HG02763 (cell line): ENCODE data around the gene CLEC18A.
"Not testable (repeated sequence)": the region's sequence is repeated elsewhere in the genome, so short reads cannot be mapped to it uniquely, and the experiment has no call there.

ENCODE experiments used
- ATAC-seq: cut with Tn5 transposase; IDR thresholded peaks from one replicate; pipeline ENCODE4 v1.9.1; 2021; ENCODE audit warnings: mild to moderate bottlenecking, moderate library complexity; ENCODE audit not compliant: unreplicated experiment

CLEC18A gene

DNA sequence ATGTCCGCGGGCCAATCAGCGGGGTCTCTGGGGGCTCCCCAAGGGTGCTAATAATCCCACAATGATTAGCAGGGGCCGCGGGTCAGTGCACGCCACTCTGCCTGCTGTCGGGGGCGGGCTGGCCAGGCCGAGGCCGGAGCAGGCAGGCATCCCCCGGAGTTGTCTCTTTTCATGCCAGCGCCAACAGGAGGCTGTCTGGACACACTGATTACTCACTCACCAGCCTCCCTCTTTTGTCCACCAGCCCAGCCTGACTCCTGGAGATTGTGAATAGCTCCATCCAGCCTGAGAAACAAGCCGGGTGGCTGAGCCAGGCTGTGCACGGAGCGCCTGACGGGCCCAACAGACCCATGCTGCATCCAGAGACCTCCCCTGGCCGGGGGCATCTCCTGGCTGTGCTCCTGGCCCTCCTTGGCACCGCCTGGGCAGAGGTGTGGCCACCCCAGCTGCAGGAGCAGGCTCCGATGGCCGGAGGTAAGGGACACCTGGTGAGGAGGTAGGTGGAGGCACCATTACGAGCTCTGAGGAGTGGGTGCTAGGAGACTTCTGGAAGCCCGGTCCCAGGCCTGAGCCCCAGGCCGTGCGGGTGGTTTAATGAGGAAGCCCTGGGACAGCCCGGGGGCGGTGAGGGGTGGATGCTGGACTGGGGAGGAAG lies at the start of gene CLEC18A:
Gene CLEC18A, plus strand, starts transcription at position 318 of the 655 bp plus-strand sequence. Its CDS starts 33 bp downstream, at position 351.
- not testable (repeated sequence) for ATAC-seq

DNA sequence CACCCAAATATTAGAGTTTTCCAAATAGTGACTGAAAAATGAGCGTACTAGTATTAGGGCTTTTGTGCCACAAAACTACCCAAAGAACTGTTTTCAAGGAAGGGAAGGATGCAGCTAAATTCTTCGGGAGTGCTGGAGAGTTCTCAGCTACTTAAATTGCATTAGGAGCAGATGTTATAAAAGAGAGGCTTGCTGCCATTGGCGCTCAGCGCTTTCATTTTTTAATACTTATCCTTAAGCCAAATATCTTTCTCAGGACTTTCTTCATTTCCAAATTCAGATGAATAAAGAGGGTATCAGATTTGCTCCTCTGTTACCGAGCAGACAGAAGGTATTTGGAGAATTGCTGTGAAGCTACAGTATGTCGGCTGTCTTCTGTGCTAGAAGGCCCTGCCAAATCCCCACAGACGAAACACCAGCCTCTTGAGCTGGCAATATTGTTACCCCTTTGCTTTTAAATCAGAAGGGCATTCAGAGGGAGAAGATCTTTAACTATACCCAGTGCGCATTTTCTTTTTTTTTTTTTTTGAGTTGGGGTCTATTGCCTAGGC lies 47.2 kb upstream of the CLEC18A start:
- no peak for ATAC-seq

DNA sequence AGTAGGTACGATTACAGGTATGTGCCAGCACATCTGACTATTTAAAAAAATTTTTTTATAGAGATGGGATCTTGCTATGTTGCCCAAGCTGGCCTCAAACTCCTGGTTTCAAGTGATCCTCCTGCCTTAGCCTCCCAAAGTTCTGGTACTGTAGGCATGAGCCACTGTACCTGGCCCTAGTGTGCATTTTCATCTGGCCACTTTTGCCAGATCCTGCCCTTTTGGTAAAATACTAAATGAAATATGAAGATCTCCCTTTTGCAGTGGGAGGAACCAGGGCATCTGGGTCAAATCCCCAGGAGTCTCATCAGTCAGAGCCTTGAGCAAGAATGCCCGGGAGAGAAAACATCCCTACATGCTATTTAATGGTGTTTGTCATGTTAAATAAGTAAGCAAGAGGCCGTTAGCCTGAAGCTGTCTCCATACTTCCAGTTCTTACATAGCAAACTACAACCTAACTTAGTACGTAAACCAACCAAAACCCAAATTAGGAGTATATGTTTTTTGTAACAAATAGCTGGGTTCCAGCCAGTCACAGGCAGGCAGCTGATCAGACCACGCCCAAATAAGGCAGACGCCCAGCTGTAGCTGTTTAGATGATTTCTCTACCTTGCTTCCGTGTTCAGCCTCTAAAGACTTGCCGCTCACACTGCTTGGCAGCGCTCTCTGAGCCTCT lies 46.5 kb upstream of the CLEC18A start:
- no peak for ATAC-seq

DNA sequence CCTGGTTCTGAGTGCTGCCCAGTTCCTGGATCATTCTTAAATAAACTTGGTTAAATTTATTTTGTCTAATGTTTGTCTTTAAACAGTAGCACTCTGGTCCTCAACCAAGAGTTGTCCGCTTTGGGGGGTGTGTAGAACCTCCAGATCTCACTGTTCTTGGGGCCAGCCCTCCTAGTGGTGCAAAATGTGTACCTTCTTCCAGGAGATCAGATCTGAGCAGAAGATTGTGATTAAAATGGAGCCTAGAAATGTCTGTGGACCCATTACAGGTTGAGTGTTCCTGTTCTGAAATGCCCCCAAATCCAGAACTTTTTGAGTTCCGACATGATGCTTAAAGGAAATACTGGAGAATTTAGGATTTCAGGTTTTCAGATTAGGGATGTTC lies 46.0 kb upstream of the CLEC18A start:
- ATAC-seq = no peak

DNA sequence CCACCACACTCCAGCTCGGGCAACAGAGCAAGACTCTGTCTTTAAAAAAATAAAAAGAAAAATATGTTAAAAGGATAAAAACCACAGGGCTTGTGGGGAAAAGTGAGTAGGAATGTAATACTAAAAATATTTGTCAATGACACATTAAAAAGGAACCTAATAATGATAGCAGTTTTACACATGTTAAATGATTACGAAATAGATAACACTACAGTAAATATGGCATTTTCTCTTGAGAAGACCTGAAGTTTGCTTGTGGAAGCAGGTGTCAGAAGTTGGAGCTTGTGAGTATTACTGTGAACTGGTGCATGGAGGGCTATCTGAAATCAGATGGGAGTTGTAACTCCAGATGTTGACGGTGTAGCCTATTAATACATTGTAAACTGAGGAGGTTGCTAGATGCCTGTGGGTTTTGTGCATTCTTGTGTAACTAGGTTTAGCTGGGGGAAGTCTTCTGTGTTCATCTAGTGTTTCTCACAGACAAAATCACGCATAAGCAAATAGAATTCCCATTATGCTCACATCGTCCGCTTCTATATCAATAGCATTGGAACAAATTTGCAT lies 44.2 kb upstream of the CLEC18A start:
- ATAC-seq = no peak

GRCh38 chr16:69909043-69909442 lies 42.1 kb upstream of the CLEC18A start:
- no peak for ATAC-seq

GRCh38 chr16:69909760-69910159 lies 41.4 kb upstream of the CLEC18A start:
- no peak for ATAC-seq

- no peak for ATAC-seq
Measured at GRCh38 chr16:69910964-69911363, 40.2 kb upstream of the CLEC18A start.

GRCh38 chr16:69916462-69916861 lies 34.7 kb upstream of the CLEC18A start:
- ATAC-seq = no peak

DNA sequence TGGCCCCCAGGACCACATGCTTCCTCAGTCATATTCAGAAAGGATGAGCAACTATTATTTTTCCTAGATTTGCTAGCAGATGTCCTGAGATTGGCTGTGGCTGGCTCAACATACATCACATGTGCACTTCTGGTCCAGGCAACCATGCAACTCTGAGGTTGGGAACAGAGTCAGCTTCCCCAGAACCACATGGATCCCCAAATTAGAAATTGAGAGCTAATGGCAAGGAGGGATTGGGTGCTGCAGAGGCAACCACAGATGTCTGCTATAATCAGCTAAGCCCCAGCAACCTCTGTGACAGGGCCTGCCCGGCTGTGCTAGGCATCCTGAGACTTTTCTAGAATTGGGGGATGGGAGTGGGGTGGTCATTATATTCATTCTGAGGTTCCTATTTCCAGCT lies 33.8 kb upstream of the CLEC18A start:
- ATAC-seq = no peak

DNA sequence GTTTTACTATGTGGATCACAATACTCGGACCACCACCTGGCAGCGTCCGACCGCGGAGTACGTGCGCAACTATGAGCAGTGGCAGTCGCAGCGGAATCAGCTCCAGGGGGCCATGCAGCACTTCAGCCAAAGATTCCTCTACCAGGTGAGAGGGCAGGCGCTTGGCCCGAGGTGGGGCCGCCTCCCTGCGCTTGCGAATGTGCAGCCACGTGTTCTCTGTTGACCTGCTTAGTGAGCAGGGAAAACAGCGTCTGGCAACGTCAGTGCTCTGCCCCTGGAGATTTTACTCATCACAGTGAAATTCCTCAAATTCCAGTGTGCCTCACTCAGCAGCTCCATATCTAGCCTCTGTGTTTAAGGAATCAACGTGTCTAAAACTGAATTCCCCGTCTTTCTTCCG lies 33.4 kb upstream of the CLEC18A start:
- no peak for ATAC-seq

- no peak for ATAC-seq
Measured at GRCh38 chr16:69918241-69918640, 32.9 kb upstream of the CLEC18A start.

GRCh38 chr16:69921127-69921526 lies 30.0 kb upstream of the CLEC18A start:
- no peak for ATAC-seq

DNA sequence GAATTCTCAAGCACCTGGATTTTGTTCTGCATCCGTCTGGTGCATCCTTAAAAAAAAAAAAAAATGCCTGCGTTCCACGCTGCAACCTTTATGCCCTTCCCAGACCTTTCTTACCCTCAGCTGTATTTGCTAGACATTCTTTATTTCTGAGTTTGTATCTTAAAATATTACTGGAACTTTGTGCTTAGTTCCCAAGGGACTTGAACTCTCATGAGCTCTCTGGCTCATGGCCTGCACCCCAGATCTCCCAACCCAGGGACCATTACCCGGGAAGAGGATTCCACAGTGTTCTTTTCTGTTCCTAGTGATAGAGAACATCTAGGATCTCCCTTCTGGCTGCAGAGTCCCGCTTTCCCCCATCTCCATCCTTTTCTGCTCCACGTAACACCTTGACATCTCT lies 28.9 kb upstream of the CLEC18A start:
- no peak for ATAC-seq

DNA sequence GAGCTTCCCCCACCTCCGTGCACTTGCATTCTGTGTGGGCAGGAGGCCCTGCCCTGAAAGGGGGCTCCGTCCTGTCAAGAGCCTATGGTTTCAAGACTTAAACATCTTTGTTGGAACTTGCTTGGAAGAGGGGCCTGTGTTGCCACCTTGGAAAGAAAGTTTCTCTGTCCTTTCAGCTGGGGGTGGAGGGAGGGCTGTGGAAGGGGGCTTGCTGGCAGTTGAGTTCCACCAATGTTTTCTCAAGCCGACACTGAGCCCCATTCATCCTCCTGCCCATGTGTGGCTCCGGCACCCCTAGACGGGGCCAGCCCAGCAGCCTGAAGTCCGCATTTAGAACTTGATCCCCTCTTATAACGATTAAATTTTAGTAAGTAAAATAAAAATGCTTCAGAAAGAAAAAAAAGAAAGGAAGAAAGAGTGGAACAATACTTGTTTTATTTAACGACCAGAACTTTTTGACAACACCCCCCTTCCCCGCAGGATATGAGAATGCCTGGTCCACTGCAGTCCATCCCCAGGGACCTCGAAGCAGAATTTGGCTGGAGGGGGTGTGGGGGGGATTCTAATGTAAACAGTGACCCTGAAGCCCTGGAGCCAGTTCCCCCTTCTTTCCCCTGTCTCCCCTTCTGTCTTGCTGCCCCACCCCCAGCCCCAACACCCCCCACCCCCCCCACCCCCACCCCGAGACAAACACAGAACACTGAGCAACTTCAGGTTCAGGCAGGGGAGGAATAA lies 26.9 kb upstream of the CLEC18A start:
- ATAC-seq = no peak

- no peak for ATAC-seq
Measured at GRCh38 chr16:69924777-69925191, 26.4 kb upstream of the CLEC18A start.

GRCh38 chr16:69925311-69925710 lies 25.8 kb upstream of the CLEC18A start:
- no peak for ATAC-seq

DNA sequence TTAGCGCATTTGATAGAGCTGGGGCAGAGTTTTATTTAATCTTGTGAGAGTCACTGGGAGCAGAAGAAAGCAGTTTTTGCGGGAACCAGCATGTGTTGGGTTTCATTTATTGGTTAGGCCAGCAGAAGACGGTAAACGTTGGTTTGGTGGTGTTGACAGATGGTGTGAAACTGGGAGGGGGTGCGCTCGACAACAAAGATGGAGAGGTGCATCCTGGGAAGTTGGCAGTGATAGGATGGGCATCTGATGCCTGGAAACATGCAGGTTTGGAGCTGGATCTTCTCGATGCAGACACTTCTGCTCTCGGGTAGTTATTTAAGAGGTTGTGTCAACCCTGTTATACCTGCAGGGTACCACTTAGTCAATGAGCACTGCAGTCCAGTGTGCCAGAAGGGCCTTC lies 24.9 kb upstream of the CLEC18A start:
- ATAC-seq = no peak

- no peak for ATAC-seq
Measured at GRCh38 chr16:69927056-69927757, 23.9 kb upstream of the CLEC18A start.

DNA sequence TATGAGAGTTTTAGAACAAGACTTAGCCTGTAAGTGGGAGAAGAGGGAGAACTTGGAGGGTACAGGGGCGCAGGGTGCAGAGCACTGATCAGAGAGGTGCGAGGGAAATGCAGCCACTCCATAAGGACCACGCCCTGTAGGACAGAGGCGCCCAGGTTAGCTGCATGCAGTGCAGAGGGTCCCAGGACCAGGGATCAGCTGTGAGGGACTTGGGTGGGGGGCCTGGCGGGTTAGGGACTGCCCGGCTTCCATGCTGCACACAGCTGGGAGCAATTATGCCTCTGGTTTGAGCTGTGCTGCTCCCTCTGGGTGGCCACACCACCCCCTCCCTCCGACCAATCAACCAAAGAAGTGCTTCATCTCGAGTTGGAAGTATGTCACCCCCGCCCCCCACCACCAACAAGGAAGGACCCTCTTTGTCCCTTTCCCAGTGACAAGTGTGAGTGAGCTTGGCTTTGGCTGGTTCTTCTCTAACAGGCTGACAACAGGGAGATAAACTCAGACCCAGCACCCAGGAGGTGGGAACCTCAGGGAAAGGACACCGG lies 22.2 kb upstream of the CLEC18A start:
- no peak for ATAC-seq

DNA sequence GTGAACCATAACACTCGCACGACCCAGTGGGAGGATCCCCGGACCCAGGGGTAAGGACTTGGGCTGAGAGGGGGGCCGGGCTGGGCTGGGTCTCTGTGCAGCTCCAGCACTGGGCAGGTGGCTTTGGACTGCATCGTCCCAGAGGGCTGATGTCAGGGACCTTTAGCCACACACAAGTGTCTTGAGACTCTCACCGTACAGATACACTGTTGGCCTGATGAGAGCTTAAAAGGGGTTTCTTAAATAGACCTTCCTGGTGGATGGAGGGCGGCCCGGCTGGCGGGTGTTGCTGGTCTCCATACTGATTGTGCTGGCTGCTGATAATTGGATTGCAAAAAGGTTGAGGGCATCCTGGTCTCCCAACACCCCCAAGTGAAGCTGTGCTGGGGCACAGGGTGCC lies 21.7 kb upstream of the CLEC18A start:
- ATAC-seq = no peak
